HEK293T (cell line): ENCODE results near the gene MYLK.
A peak's percentile ranks its signal among the peaks of the same experiment; 100 is the strongest.
"Not testable (repeated sequence)": the region's sequence is repeated elsewhere in the genome, so short reads cannot be mapped to it uniquely, and the experiment has no call there.

Experiments
- CTCF ChIA-PET: fragments of 350-600 bp; formaldehyde crosslinking; extraction: SDS; loops from one replicate; lab custom pipeline; 2021; ENCODE audit warnings: antibody characterized with exemption, inconsistent platforms; lab: Yijun Ruan, JAX
- POLR2A ChIA-PET: fragments of 350-600 bp; formaldehyde crosslinking; extraction: SDS; loops from one replicate; lab custom pipeline; 2020; ENCODE audit warnings: antibody characterized with exemption, inconsistent platforms; lab: Yijun Ruan, JAX
- DNase-seq: peaks from one replicate; pipeline ENCODE4 v3.0.0; 2012; ENCODE audit warnings: mixed read lengths; ENCODE audit errors: extremely low spot score
- ARNT ChIP-seq: fragments of 450-650 bp; IDR thresholded peaks from 2 replicates; pipeline ENCODE4 v1.6.1; 2017; ENCODE audit warnings: mild to moderate bottlenecking
- BHLHE40 ChIP-seq: fragments of 450-650 bp; IDR thresholded peaks from 2 replicates; pipeline ENCODE4 v1.6.1; 2016; ENCODE audit warnings: mild to moderate bottlenecking, moderate library complexity, borderline replicate concordance
- CTBP1 ChIP-seq: fragments of 450-650 bp; IDR thresholded peaks from 2 replicates; pipeline ENCODE4 v1.6.1; 2016; ENCODE audit warnings: borderline replicate concordance
- ELF4 ChIP-seq: fragments of 450-650 bp; IDR thresholded peaks from 2 replicates; pipeline ENCODE4 v1.6.1; 2017; ENCODE audit warnings: antibody characterized with exemption
- FOXA1 ChIP-seq: fragments of 450-650 bp; IDR thresholded peaks from 2 replicates; pipeline ENCODE4 v1.6.1; 2016; ENCODE audit warnings: mild to moderate bottlenecking
- FOXK2 ChIP-seq: fragments of 450-650 bp; IDR thresholded peaks from 2 replicates; pipeline ENCODE4 v1.6.1; 2016; ENCODE audit warnings: mild to moderate bottlenecking
- FOXM1 ChIP-seq: fragments of 450-650 bp; IDR thresholded peaks from 2 replicates; pipeline ENCODE4 v1.6.1; 2017; ENCODE audit warnings: mild to moderate bottlenecking, borderline replicate concordance
- HDGF ChIP-seq: fragments of 450-650 bp; IDR thresholded peaks from 2 replicates; pipeline ENCODE4 v1.6.1; 2017; ENCODE audit warnings: antibody characterized with exemption, borderline replicate concordance
- L3MBTL2 ChIP-seq: fragments of 450-650 bp; conservative IDR thresholded peaks from 2 replicates; pipeline ENCODE4 v1.6.1; 2016; ENCODE audit warnings: mild to moderate bottlenecking
- LEF1 ChIP-seq: fragments of 450-650 bp; IDR thresholded peaks from 2 replicates; pipeline ENCODE4 v1.6.1; 2017; ENCODE audit warnings: mild to moderate bottlenecking, borderline replicate concordance
- NFRKB ChIP-seq: fragments of 450-650 bp; IDR thresholded peaks from 2 replicates; pipeline ENCODE4 v1.6.1; 2016; ENCODE audit warnings: mild to moderate bottlenecking, moderate library complexity
- PKNOX1 ChIP-seq: fragments of 450-650 bp; IDR thresholded peaks from 2 replicates; pipeline ENCODE4 v1.6.1; 2016
- SP1 ChIP-seq: fragments of 450-650 bp; IDR thresholded peaks from 2 replicates; pipeline ENCODE4 v1.6.1; 2017
- SUZ12 ChIP-seq: fragments of 450-650 bp; IDR thresholded peaks from 2 replicates; pipeline ENCODE4 v1.6.1; 2016; ENCODE audit warnings: mild to moderate bottlenecking
- TARDBP ChIP-seq: fragments of 450-650 bp; IDR thresholded peaks from 2 replicates; pipeline ENCODE4 v1.6.1; 2016
- ZNF384 ChIP-seq: fragments of 450-650 bp; IDR thresholded peaks from 2 replicates; pipeline ENCODE4 v1.6.1; 2016

The MYLK gene

GRCh38 chr3:123724306-123724705 lies 159.8 kb downstream of the MYLK start:
- TF ChIP-seq ARNT (no peak), FOXK2 (no peak), HDGF (no peak), PKNOX1 (no peak), L3MBTL2 (no peak)
- no peak for DNase-seq
- POLR2A ChIA-PET = no interaction called here
- CTCF ChIA-PET = interaction anchor here (0.6 to 2.0 kb wide), 13 partner anchors 10 to 90 kb away, joined by 3 to 17 read pairs (median 4); no protein-coding TSS in a partner anchor

GRCh38 chr3:123723522-123724168 lies 160.5 kb downstream of the MYLK start:
- TF ChIP-seq FOXM1 (no peak), PKNOX1 (0 out of 2 replicates have a peak, but pooled peaks have one; percentile 16), ZNF384 (peak; percentile 49; the same call in 1 of the 2 replicates)
- CTCF ChIA-PET = interaction anchor here (0.6 to 2.0 kb wide), 18 partner anchors 10 to 416 kb away, joined by 3 to 17 read pairs (median 4); no protein-coding TSS in a partner anchor
- POLR2A ChIA-PET = interaction anchor here (0.9 to 1.2 kb wide), 2 partner anchors 71 to 138 kb away, joined by 3 to 4 read pairs; no protein-coding TSS in a partner anchor
- peak; percentile 80 for DNase-seq

GRCh38 chr3:123723070-123723469 lies 161.1 kb downstream of the MYLK start:
- no peak for DNase-seq
- POLR2A ChIA-PET = interaction anchor here (0.9 to 1.2 kb wide), 2 partner anchors 70 to 137 kb away, joined by 3 to 4 read pairs; no protein-coding TSS in a partner anchor
- CTCF ChIA-PET = interaction anchor here (0.6 to 2.0 kb wide), 15 partner anchors 9 to 415 kb away, joined by 3 to 17 read pairs (median 4); no protein-coding TSS in a partner anchor
- TF ChIP-seq CTBP1 = no peak
- TF ChIP-seq TARDBP = no peak
- no peak for TF ChIP-seq BHLHE40
- TF ChIP-seq ARNT = no peak
- no peak for TF ChIP-seq FOXM1
- no peak for TF ChIP-seq ELF4

- POLR2A ChIA-PET = no interaction called here
- CTCF ChIA-PET = interaction anchor here (2.0 kb wide), 1 partner anchor 81 kb away, joined by 12 read pairs; no protein-coding TSS in a partner anchor
- TF ChIP-seq TARDBP (no peak), NFRKB (no peak), CTBP1 (no peak), BHLHE40 (no peak), ZNF384 (no peak), L3MBTL2 (no peak), FOXK2 (no peak), SP1 (no peak), PKNOX1 (no peak), LEF1 (no peak), FOXM1 (no peak), HDGF (no peak), FOXA1 (no peak), ELF4 (no peak), SUZ12 (no peak)
- no peak for DNase-seq
These were observed 161.7 kb downstream of the MYLK start for GRCh38 chr3:123722456-123722855.

GRCh38 chr3:123722021-123722420 lies 162.1 kb downstream of the MYLK start:
- ChIA-PET CTCF (interaction anchor here (2.0 kb wide), 1 partner anchor 80 kb away, joined by 12 read pairs; no protein-coding TSS in a partner anchor), POLR2A (no interaction called here)
- no peak for TF ChIP-seq FOXK2
- no peak for TF ChIP-seq SUZ12
- TF ChIP-seq BHLHE40 = no peak
- TF ChIP-seq FOXM1 = no peak
- no peak for TF ChIP-seq TARDBP
- no peak for TF ChIP-seq ARNT
- TF ChIP-seq ELF4 = no peak
- no peak for TF ChIP-seq PKNOX1
- TF ChIP-seq NFRKB = no peak
- no peak for TF ChIP-seq CTBP1
- TF ChIP-seq FOXA1 = no peak
- no peak for TF ChIP-seq ZNF384
- no peak for TF ChIP-seq LEF1
- TF ChIP-seq SP1 = no peak
- no peak for TF ChIP-seq L3MBTL2
- TF ChIP-seq HDGF = no peak
- no peak for DNase-seq

- POLR2A ChIA-PET, DNase-seq: not testable (repeated sequence)
- CTCF ChIA-PET = interaction anchor here (1.1 kb wide), 1 partner anchor 71 kb away, joined by 3 read pairs; no protein-coding TSS in a partner anchor
These were observed 162.9 kb downstream of the MYLK start for GRCh38 chr3:123721095-123721689.
